Stimulated activated CD4-positive, alpha-beta T cell treated with anti-CD3 and anti-CD28 coated beads, Interleukin-12 subunit alpha, Interleukin-12 subunit beta, amount 100 ng/mL, for 4 hours (primary cell): ENCODE data around the gene MANF.
A peak's percentile ranks its signal among the peaks of the same experiment; 100 is the strongest.
"Not testable (repeated sequence)": the region's sequence is repeated elsewhere in the genome, so short reads cannot be mapped to it uniquely, and the experiment has no call there.

ENCODE experiments used
- DNase-seq: peaks from one replicate; pipeline ENCODE4 v3.0.0-alpha.2; 2020

MANF gene

GRCh38 chr3:51384726-51385473 is at the start of gene MANF:
TSS of gene MANF (plus strand) at chr3:51385291. CDS start at chr3:51385343, 52 bp downstream.
- DNase-seq: peak; percentile 95

- no peak for DNase-seq
Measured at GRCh38 chr3:51336261-51336660, 48.8 kb upstream of the MANF start.

- DNase-seq: no peak
Measured at GRCh38 chr3:51337666-51338065, 47.4 kb upstream of the MANF start.

GRCh38 chr3:51338632-51339031 is 46.5 kb upstream of the MANF start:
- DNase-seq: no peak

GRCh38 chr3:51340013-51340829 is 44.9 kb upstream of the MANF start:
- no peak for DNase-seq

- no peak for DNase-seq
Measured at GRCh38 chr3:51340989-51341636, 44.0 kb upstream of the MANF start.

- DNase-seq: no peak
Measured at GRCh38 chr3:51343918-51344687, 41.0 kb upstream of the MANF start.

GRCh38 chr3:51350751-51351150 is 34.3 kb upstream of the MANF start:
- no peak for DNase-seq

GRCh38 chr3:51353131-51353530 is 32.0 kb upstream of the MANF start:
- no peak for DNase-seq

- DNase-seq: no peak
Measured at GRCh38 chr3:51353691-51354090, 31.4 kb upstream of the MANF start.

- no peak for DNase-seq
Measured at GRCh38 chr3:51354172-51354571, 30.9 kb upstream of the MANF start.

GRCh38 chr3:51354731-51355615 is 30.1 kb upstream of the MANF start:
- no peak for DNase-seq

- DNase-seq: no peak
Measured at GRCh38 chr3:51355891-51356578, 29.1 kb upstream of the MANF start.

- DNase-seq: no peak
Measured at GRCh38 chr3:51357856-51358255, 27.2 kb upstream of the MANF start.

- no peak for DNase-seq
Measured at GRCh38 chr3:51358981-51359380, 26.1 kb upstream of the MANF start.

GRCh38 chr3:51360806-51361205 is 24.3 kb upstream of the MANF start:
- no peak for DNase-seq

- no peak for DNase-seq
Measured at GRCh38 chr3:51361746-51362145, 23.3 kb upstream of the MANF start.

GRCh38 chr3:51362476-51362875 is 22.6 kb upstream of the MANF start:
- no peak for DNase-seq

- not testable (repeated sequence) for DNase-seq
Measured at GRCh38 chr3:51368276-51368675, 16.8 kb upstream of the MANF start.

GRCh38 chr3:51371943-51372557 is 13.0 kb upstream of the MANF start:
- no peak for DNase-seq
